H1 (cell line): ENCODE measurements around the gene ALK. TPM values are rescaled to one million over a fixed set of nuclear protein-coding genes. Genes with fewer than 3 reads are reported as not detected.
A peak's percentile ranks its signal among the peaks of the same experiment; 100 is the strongest.

Source experiments
- CTCF ChIA-PET: fragments of 300-600 bp; sonication (Branson Sonifier 250); formaldehyde crosslinking; loops from one replicate; lab custom pipeline; 2021; ENCODE audit not compliant: partially characterized antibody; lab: Charles Lee
- POLR2A ChIA-PET: fragments of 300-600 bp; sonication (Branson Sonifier 250); formaldehyde crosslinking; loops from one replicate; lab custom pipeline; 2021; ENCODE audit warnings: inconsistent platforms; ENCODE audit not compliant: partially characterized antibody; lab: Charles Lee
- DNase-seq, 2 experiments: peaks; one replicate each; pipeline versions ENCODE4 v3.0.0 to v3.0.0-alpha.2; 2010 to 2022; ENCODE audit warnings: low spot score in 2 of 2, low read depth in 1 of 2, mixed read lengths in 1 of 2
- FAIRE-seq: peaks from 2 replicates; lab custom pipeline; 2011; peaks lifted over from hg19 to GRCh38; lab: Jason Lieb, UNC
- H2AFZ ChIP-seq: 2 replicates; pipeline ENCODE4 v1.8.1; 2012; ENCODE audit warnings: low read length, inconsistent platforms
- H2AK5ac ChIP-seq: 2 replicates; pipeline ENCODE4 v1.6.1; 2013; ENCODE audit warnings: low read depth, low read length
- H2BK120ac ChIP-seq: replicated peaks from 2 replicates; pipeline ENCODE3; 2013; ENCODE audit warnings: low read depth, low read length, inconsistent platforms
- H2BK12ac ChIP-seq: 2 replicates; pipeline ENCODE4 v1.6.1; 2013; ENCODE audit warnings: low read depth, low read length
- H2BK15ac ChIP-seq: 2 replicates; pipeline ENCODE4 v1.6.1; 2013; ENCODE audit warnings: low read length
- H2BK20ac ChIP-seq: 2 replicates; pipeline ENCODE4 v1.6.1; 2013; ENCODE audit warnings: low read length
- H2BK5ac ChIP-seq: 2 replicates; pipeline ENCODE4 v1.6.1; 2013; ENCODE audit warnings: low read depth, low read length
- H3K14ac ChIP-seq: 2 replicates; pipeline ENCODE4 v1.6.1; 2013; ENCODE audit warnings: inconsistent platforms; ENCODE audit not compliant: insufficient read length
- H3K18ac ChIP-seq: 2 replicates; pipeline ENCODE4 v1.6.1; 2013; ENCODE audit warnings: low read length; ENCODE audit errors: extremely low read depth
- H3K23ac ChIP-seq: 2 replicates; pipeline ENCODE4 v1.6.1; 2013; ENCODE audit warnings: inconsistent platforms; ENCODE audit not compliant: insufficient read length
- H3K23me2 ChIP-seq: 2 replicates; pipeline ENCODE4 v1.6.1; 2013; ENCODE audit warnings: low read depth, low read length
- H3K27ac ChIP-seq: 2 replicates; pipeline ENCODE4 v1.6.1; 2011; ENCODE audit warnings: low read depth, low read length, inconsistent platforms
- H3K27me3 ChIP-seq, 4 experiments: replicated peaks in 1 of 4; 1 replicate in 1 of 4; 2 replicates in 3 of 4; pipeline versions ENCODE4 v1.6.1 to v1.8.1; 2011 to 2013; ENCODE audit warnings: low read length in 3 of 4, mild to moderate bottlenecking in 3 of 4, inconsistent platforms in 2 of 4, mixed read lengths in 2 of 4, moderate library complexity in 1 of 4; ENCODE audit not compliant: control insufficient read depth in 3 of 4, insufficient read depth in 3 of 4; ENCODE audit errors: extremely low read depth in 1 of 4
- H3K36me3 ChIP-seq, 4 experiments: 2 replicates each; pipeline versions ENCODE4 v1.6.1 to v1.8.1; 2011 to 2013; ENCODE audit warnings: mild to moderate bottlenecking in 4 of 4, low read length in 3 of 4, moderate library complexity in 2 of 4, control low read depth in 1 of 4, inconsistent platforms in 1 of 4; ENCODE audit not compliant: insufficient read depth in 4 of 4, control insufficient read depth in 2 of 4
- H3K4ac ChIP-seq: replicated peaks from 2 replicates; pipeline ENCODE3; 2013; ENCODE audit warnings: low read length, low read depth, mixed read lengths, inconsistent platforms; ENCODE audit not compliant: insufficient read length
- H3K4me1 ChIP-seq, 4 experiments: replicated peaks in 1 of 4; 1 replicate in 1 of 4; 2 replicates in 3 of 4; pipeline versions ENCODE4 v1.6.1 to v1.8.1; 2011 to 2013; ENCODE audit warnings: low read length in 3 of 4, inconsistent platforms in 2 of 4, mixed read lengths in 1 of 4; ENCODE audit not compliant: insufficient read depth in 4 of 4, control insufficient read depth in 3 of 4
- H3K4me2 ChIP-seq, 2 experiments: 2 replicates each; pipeline versions ENCODE4 v1.6.1 to v1.8.1; 2011 to 2013; ENCODE audit warnings: low read depth in 2 of 2, low read length in 2 of 2, control low read depth in 1 of 2, inconsistent platforms in 1 of 2, mild to moderate bottlenecking in 1 of 2; ENCODE audit not compliant: insufficient read depth in 1 of 2
- H3K4me3 ChIP-seq, 4 experiments: fragments of 200-600, 300-600 bp in 1 of 4; sonication (generic), shearing (Covaris generic), sonication (Bioruptor Twin) in 1 of 4; 2 replicates each; pipeline versions ENCODE4 v1.5.1 to v1.8.1; 2011 to 2016; ENCODE audit warnings: low read length in 4 of 4, low read depth in 3 of 4, control low read depth in 2 of 4, inconsistent platforms in 2 of 4, mild to moderate bottlenecking in 2 of 4, mixed read lengths in 1 of 4, moderate library complexity in 1 of 4; ENCODE audit not compliant: insufficient read depth in 2 of 4; ENCODE audit errors: extremely low read depth in 1 of 4
- H3K56ac ChIP-seq: replicated peaks from 2 replicates; pipeline ENCODE3; 2013; ENCODE audit warnings: low read depth, mild to moderate bottlenecking, mixed read lengths, low read length, inconsistent platforms; ENCODE audit not compliant: insufficient read length
- H3K79me1 ChIP-seq: 2 replicates; pipeline ENCODE4 v1.6.1; 2013; ENCODE audit warnings: low read depth, low read length, control low read depth
- H3K79me2 ChIP-seq, 2 experiments: 2 replicates each; pipeline versions ENCODE4 v1.6.1 to v1.8.1; 2012 to 2013; ENCODE audit warnings: low read length in 2 of 2, mild to moderate bottlenecking in 2 of 2, inconsistent platforms in 1 of 2; ENCODE audit not compliant: insufficient read depth in 2 of 2, control insufficient read depth in 1 of 2
- H3K9ac ChIP-seq, 4 experiments: replicated peaks in 1 of 4; 1 replicate in 1 of 4; 2 replicates in 3 of 4; pipeline versions ENCODE4 v1.6.1 to v1.8.1; 2011 to 2013; ENCODE audit warnings: low read depth in 3 of 4, low read length in 3 of 4, control low read depth in 2 of 4, mild to moderate bottlenecking in 2 of 4, moderate library complexity in 2 of 4, inconsistent platforms in 1 of 4; ENCODE audit errors: extremely low read depth in 1 of 4
- H3K9me3 ChIP-seq, 2 experiments: 2 replicates each; pipeline versions ENCODE4 v1.6.1 to v1.8.1; 2012 to 2013; ENCODE audit warnings: mild to moderate bottlenecking in 2 of 2, moderate library complexity in 2 of 2, control low read depth in 1 of 2, inconsistent platforms in 1 of 2, low read depth in 1 of 2, low read length in 1 of 2, mixed read lengths in 1 of 2; ENCODE audit not compliant: insufficient read depth in 2 of 2
- H4K20me1 ChIP-seq, 2 experiments: replicated peaks in 1 of 2; 2 replicates each; pipeline versions ENCODE3 to v1.8.1; 2011 to 2013; ENCODE audit warnings: inconsistent platforms in 2 of 2, low read length in 2 of 2, mild to moderate bottlenecking in 1 of 2; ENCODE audit not compliant: insufficient read depth in 2 of 2, control insufficient read depth in 1 of 2
- H4K5ac ChIP-seq: 2 replicates; pipeline ENCODE4 v1.6.1; 2013; ENCODE audit warnings: low read length, low read depth, mixed read lengths, inconsistent platforms; ENCODE audit not compliant: insufficient read length
- H4K8ac ChIP-seq: 2 replicates; pipeline ENCODE4 v1.8.0; 2013; ENCODE audit warnings: mild to moderate bottlenecking, moderate library complexity, low read length, inconsistent platforms; ENCODE audit not compliant: insufficient read depth; ENCODE audit errors: extremely low read depth
- H4K91ac ChIP-seq: replicated peaks from 2 replicates; pipeline ENCODE3; 2013; ENCODE audit warnings: low read length, mixed read lengths, inconsistent platforms; ENCODE audit not compliant: insufficient read length
- ASH2L ChIP-seq: fragments of 200-600, 300-600 bp; sonication (generic); IDR thresholded peaks from one replicate; pipeline ENCODE4 v1.7.1; 2017; ENCODE audit warnings: low read length
- BCL11A ChIP-seq, 2 experiments: IDR thresholded peaks; one replicate each; pipeline ENCODE4 v1.6.1; 2011; ENCODE audit warnings: low read depth in 2 of 2, low read length in 2 of 2, mild to moderate bottlenecking in 2 of 2
- KDM5A ChIP-seq: fragments of 200-600 bp; IDR thresholded peaks from 2 replicates; pipeline ENCODE4 v1.7.1; 2012; ENCODE audit warnings: mild to moderate bottlenecking, low read length, inconsistent platforms, mixed read lengths
- WGBS, 2 experiments: shearing (Covaris generic) in 1 of 2; methylation state at CpG; one replicate each; pipeline versions ENCODE4 v1.1.6 to v1.1.7; 2013 to 2015; ENCODE audit warnings: low lambda C conversion rate in 2 of 2, mixed read lengths in 2 of 2, inconsistent platforms in 1 of 2, low coverage in 1 of 2, missing lambda C conversion rate in 1 of 2; ENCODE audit not compliant: insufficient replicate concordance in 2 of 2, insufficient coverage in 1 of 2, insufficient read length in 1 of 2; ENCODE audit errors: extremely low coverage in 1 of 2, missing lambda C conversion rate in 1 of 2; 5-methylcytosine and 5-hydroxymethylcytosine counted together
- polyA plus RNA-seq, 7 experiments: library from polyadenylated mRNA; depleted of rRNA in 3 of 7; stranded (reverse) in 5 of 7; unstranded in 2 of 7; fragments of >200 nt in 5 of 7; fragments of 200-250 nt in 2 of 7; gene quantifications; 1 replicate in 5 of 7; 2 replicates in 1 of 7; 4 replicates in 1 of 7; pipeline versions ENCODE4 v1.2.1 to v1.2.3, GENCODE V29; 2011 to 2013; ENCODE audit warnings: missing spikeins in 2 of 7, mixed read lengths in 2 of 7
- total RNA-seq: library from RNA; stranded (reverse); fragmentation: NEBNext Ultra II Directional; extraction: Animal tissue kit (Norgen Biotek cat#: 25700); gene quantifications from 2 replicates; pipeline ENCODE4 v1.2.1, GENCODE V29; 2021

ALK gene
- total and polyA plus RNA-seq, 2 of the 8 experiments (the other 6 are each of a cell fraction or from before 2014, with no cell fraction given): 0.02 to 0.09 TPM

- Histone ChIP-seq H2AFZ (peak overlapping the region; percentile 6; the same call in 1 of the 2 replicates), H4K91ac (no peak overlapping the region), H4K5ac (no peak overlapping the region), H3K9ac (no peak overlapping the region), H3K18ac (no peak overlapping the region), H4K20me1 (no peaks in the 10 kb centered on the region), H2BK15ac (no peak overlapping the region), H3K79me1 (no peaks in the 10 kb centered on the region), H3K23ac (no peak overlapping the region), H3K27ac (no peak overlapping the region), H2BK20ac (no peak overlapping the region), H3K4me3 (no peak overlapping the region), H2BK12ac (no peak overlapping the region), H3K4me2 (no peak overlapping the region; a peak in 1 of 4 replicates), H3K36me3 (no peaks in the 10 kb centered on the region), H3K56ac (no peak overlapping the region), H2BK120ac (no peak overlapping the region), H3K9me3 (no peaks in the 10 kb centered on the region), H2AK5ac (no peak overlapping the region), H3K23me2 (no peaks in the 10 kb centered on the region), H3K79me2 (no peaks in the 10 kb centered on the region), H3K14ac (no peak overlapping the region), H3K4me1 (peaks cover 0 to 9% (median 3%) of the 10 kb centered on the region in 4 experiments; a peak in 3 of 7 replicates), H4K8ac (no peak overlapping the region), H3K4ac (no peak overlapping the region), H2BK5ac (no peak overlapping the region), H3K27me3 (no peaks in the 10 kb centered on the region)
- DNase-seq (no peak), FAIRE-seq (no peak)
- ChIA-PET POLR2A (interaction anchor here (0.6 kb wide), 1 partner anchor 1008 kb away, joined by 3 read pairs; no protein-coding TSS in a partner anchor), CTCF (interaction anchor here (1.0 to 2.0 kb wide), 2 partner anchors 41 to 61 kb away, joined by 4 to 6 read pairs; no protein-coding TSS in a partner anchor)
- 71% methylated on average over 3 of the region's 3 CpGs; no CpG with 5 or more reads in 1 of the 2 experiments for WGBS, 2 experiments
- no peak for TF ChIP-seq BCL11A (IDR thresholded peaks at IDR 0.05; ENCODE audit: low read depth in 2 of 2, low read length in 2 of 2)
- TF ChIP-seq KDM5A: no peak
- no peak for TF ChIP-seq ASH2L
Observed at GRCh38 chr2:29963972-29964570, 42.7 kb upstream of the ALK start.
